RCC 7860 (cell line): ENCODE measurements around the gene IFT88.

Experiments used
- DNase-seq: peaks from one replicate; pipeline ENCODE4 v3.0.0-alpha.2; 2015; ENCODE audit warnings: low spot score
- FAIRE-seq: peaks from 2 replicates; lab custom pipeline; 2012; peaks lifted over from hg19 to GRCh38; lab: Jason Lieb, UNC

The IFT88 gene

GRCh38 chr13:20713751-20714150 is 146.8 kb downstream of the IFT88 start:
- DNase-seq, result peak; percentile 58
- FAIRE-seq, result no peak

GRCh38 chr13:20714161-20714560 is 147.2 kb downstream of the IFT88 start:
- no peak for FAIRE-seq
- DNase-seq, result no peak

GRCh38 chr13:20714563-20715329 is 147.8 kb downstream of the IFT88 start:
- DNase-seq (no peak), FAIRE-seq (no peak)

- FAIRE-seq (no peak), DNase-seq (no peak)
Observed at GRCh38 chr13:20715330-20715712, 148.4 kb downstream of the IFT88 start.

- DNase-seq, result no peak
- no peak for FAIRE-seq
Observed at GRCh38 chr13:20716951-20717350, 150.0 kb downstream of the IFT88 start.

- no peak for FAIRE-seq
Observed at GRCh38 chr13:20717581-20718542, 150.9 kb downstream of the IFT88 start.

GRCh38 chr13:20718958-20719566 is 152.1 kb downstream of the IFT88 start:
- no peak for DNase-seq
- no peak for FAIRE-seq

More at GRCh38 chr13:20717581-20718542, 150.9 kb downstream of the IFT88 start:
- DNase-seq, result no peak

- DNase-seq (no peak), FAIRE-seq (no peak)
Observed at GRCh38 chr13:20719783-20720182, 152.8 kb downstream of the IFT88 start.

GRCh38 chr13:20720499-20720898 is 153.5 kb downstream of the IFT88 start:
- no peak for FAIRE-seq
- DNase-seq, result no peak

GRCh38 chr13:20721058-20721453 is 154.1 kb downstream of the IFT88 start:
- no peak for FAIRE-seq
- DNase-seq, result no peak

- no peak for FAIRE-seq
- no peak for DNase-seq
Observed at GRCh38 chr13:20721454-20722357, 154.7 kb downstream of the IFT88 start.

GRCh38 chr13:20727856-20728255 is 160.9 kb downstream of the IFT88 start:
- no peak for FAIRE-seq
- no peak for DNase-seq

- DNase-seq (no peak), FAIRE-seq (no peak)
Observed at GRCh38 chr13:20728579-20729311, 161.8 kb downstream of the IFT88 start.

- DNase-seq (no peak), FAIRE-seq (no peak)
Observed at GRCh38 chr13:20729633-20730585, 163.0 kb downstream of the IFT88 start.

GRCh38 chr13:20738616-20739015 is 171.7 kb downstream of the IFT88 start:
- no peak for FAIRE-seq
- no peak for DNase-seq

- DNase-seq, result no peak
- FAIRE-seq, result no peak
Observed at GRCh38 chr13:20740021-20740420, 173.1 kb downstream of the IFT88 start.
